NK-92 treated with Interleukin-12 subunit alpha and Interleukin-12 subunit beta, amount 100 ng/mL, for 24 hours (cell line): Measurements from ENCODE around the gene GPS1.

Source experiments
- DNase-seq: peaks from one replicate; lab custom pipeline; 2025; lab: John Stamatoyannopoulos, UW

Gene GPS1

DNA sequence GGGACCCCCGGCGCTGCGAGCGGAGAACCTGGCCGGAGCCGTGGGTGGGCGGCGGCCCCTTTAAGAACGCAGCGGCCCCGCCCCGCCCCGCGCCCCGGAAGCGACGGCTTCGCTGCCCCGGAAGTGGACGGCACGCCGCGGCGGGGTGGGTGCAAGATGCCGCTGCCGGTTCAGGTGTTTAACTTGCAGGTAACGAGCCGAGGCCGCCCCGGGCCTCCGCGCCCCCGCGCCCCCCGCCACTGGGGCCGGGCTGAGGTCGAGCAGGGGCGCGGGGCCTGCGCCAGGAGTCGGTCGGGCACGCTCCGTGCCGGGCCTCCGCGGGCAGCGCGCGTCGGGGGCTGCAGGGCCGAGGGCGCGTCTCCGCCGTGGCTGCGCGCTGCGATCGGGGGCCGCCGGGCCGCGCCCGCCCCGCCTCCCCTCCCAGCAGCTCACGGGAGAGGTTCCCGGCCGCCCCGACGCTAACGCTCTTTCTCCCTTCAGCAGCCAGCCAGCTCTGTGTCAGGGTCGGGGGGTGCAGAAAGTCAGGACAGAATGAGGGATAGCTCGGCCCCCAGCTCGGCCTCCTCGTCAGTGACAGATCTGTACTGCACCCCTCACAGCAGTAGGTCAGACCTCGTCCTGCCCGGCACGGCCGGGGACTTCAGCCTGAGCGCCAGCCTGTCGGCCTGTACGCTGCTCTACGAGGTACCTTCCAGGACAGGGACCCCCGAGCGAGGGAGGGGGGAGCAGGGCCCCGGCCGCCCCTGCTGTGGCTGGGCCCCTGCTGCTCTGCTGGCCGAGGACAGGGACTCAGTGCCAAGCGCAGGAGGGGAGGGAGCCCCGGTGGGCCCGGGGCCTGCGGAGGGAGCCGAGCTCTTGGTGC, at the start of gene GPS1, which contains the start of gene RFNG:
GPS1 (plus strand) TSS at position 123 of the 862 bp plus-strand sequence; CDS start at position 157, 34 bp downstream.
RFNG (minus strand) TSS at position 36 of the 862 bp plus-strand sequence. CDS start 45 bp downstream, outside the sequence.
- peak; percentile 48 for DNase-seq

- no peak for DNase-seq
Observed at GRCh38 chr17:82003411-82004381, 48.0 kb upstream of the GPS1 start.

DNA sequence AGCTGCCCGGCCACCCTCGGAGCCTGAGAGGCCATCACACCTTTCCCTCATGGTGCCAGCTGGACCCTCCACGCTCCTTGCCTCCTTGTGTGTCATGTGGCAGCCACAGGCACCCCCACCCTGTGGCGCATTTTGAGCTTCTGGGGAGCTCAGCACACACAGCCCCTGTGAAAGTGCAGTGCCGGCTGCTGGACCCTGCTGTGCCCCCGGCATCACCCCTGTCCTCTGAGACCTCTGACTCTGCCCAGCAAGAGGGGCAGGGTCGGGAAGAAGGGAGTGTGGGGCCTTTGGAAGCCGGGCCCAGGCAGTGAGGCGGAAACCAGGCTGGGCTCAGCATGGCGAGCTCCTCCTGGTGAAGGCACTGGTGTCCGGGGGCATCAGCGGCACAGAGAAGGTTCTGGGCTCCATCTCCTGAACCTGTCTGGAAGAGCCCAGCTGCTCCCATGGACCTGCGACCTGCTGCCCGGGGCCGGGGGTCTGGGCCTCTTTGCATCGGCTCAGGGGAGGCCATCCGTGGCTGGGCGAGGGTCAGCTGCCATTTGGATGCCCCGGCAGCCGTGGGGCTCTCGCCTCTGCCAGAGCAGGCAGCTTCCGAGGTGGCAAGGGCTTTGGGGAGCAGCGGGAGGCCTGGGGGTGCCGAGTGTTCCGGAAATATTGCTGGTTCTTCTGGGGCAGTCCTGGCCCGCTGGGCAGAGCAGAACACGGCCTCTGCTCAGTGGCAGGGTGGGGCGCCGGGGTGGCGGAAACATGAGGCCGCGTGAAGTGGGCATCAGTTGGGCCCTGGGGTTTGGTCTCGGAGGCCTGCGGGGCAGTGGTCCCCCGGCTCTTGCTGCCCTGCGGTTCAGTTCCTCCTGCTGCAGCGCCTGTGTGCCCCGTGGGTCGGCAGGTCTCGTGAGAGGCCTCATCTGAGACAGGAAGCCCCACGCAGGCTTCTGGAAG, 46.9 kb upstream of the GPS1 start:
- DNase-seq: no peak

GRCh38 chr17:82005701-82006348, 45.9 kb upstream of the GPS1 start:
- no peak for DNase-seq

DNA sequence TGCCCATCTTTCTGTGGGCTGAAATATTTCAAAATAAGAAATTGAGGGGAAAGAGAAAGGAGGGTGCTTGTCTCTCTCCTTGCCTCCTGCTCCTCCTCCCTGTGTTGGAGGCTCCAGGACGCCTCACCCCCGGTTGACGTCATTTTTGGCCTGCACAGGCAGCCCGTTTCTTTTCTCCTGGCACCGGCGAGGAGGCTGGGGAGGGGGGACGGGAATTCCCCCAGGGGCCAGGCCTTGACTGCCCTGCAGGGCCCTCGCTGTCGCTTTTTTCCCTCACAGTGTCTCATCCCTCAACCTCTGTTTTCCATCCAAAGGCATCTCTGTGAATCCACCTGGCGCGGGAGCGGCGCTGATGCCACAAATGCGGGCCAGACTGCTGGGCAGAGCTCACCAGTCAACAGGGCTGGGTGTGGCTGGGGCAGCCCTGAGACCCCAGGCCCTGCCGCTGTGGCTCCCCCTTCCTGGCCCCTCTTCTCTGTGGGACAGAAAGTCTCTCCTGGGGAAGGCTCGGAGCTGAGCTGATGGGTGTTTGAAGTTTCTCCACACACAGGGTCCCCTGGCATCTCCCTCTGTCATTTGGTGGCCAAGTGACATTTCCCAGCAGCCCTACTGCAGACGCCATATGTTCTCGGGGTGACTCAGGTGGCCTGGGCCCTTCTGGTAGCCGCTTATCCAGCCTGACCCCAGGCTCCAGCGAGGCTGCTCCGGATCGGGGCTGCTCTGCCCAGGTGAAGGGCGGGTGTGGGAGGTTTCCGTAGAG, 45.0 kb upstream of the GPS1 start:
- DNase-seq: no peak

DNA sequence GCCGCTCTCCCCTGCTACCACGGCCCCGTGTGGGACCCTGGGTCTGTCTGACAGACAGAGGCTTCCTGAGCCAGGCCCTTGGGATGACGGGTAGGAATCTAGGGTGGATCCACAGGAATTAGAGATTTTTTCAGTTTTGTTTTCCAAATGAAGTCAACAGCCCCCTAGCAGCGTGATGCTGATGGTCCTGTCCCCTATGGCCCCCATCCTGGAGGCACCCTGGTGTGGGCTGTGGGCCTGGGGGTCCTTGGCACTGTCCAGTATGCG, 44.5 kb upstream of the GPS1 start:
- no peak for DNase-seq

- no peak for DNase-seq
Observed at GRCh38 chr17:82007495-82008257, 44.0 kb upstream of the GPS1 start.

GRCh38 chr17:82008258-82008940, 43.3 kb upstream of the GPS1 start:
- DNase-seq: no peak

- DNase-seq: no peak
Observed at GRCh38 chr17:82008941-82009405, 42.7 kb upstream of the GPS1 start.

- DNase-seq: no peak
Observed at GRCh38 chr17:82009413-82009812, 42.3 kb upstream of the GPS1 start.

DNA sequence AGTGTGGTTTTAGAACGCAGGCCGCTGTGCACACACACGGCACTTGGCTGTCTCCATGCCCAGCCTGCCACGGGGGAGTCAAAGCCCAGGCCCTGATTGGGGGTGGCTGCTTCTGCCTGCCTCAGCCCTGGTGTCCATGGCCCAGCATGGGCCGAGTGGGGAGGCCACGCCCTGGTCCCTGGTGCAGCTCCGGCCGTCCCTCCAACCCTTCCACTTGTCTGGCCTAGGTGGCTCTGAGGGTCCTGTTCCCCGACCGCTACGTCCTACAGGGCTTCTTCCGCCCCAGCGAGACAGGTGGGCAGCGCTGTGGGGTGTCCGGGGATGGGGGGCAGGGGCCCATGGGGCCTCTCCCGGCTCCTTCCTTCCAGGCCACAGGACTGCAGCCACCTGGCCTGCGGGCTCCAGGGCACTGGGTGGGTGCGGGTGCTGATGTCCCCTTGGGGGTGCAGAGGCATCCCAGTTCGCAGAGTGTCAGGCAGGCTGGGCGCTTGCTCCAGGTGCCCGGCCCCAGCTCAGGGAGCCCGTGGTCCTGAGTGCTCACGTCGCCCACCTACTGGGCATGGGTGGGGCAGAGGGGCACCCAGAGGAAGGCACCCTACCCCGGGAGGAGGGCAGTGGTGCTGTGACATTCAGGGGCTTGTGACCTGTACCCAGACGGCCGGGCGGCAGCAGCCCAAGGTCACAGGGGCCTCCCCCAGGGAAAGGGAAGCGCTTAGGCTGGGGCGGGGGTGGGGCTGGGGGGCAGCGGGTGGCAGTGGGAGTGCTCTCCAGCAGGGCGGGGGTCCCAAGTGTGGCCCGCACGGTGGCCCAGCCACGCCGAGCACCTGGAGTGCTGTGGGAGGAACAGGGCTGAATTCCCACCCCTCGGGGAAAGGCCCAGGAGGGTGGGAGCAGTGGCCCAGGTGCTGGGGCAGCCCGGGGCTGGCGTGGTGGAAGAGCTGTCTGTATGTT, 40.8 kb upstream of the GPS1 start:
- no peak for DNase-seq

GRCh38 chr17:82011617-82012187, 40.0 kb upstream of the GPS1 start:
- no peak for DNase-seq

DNA sequence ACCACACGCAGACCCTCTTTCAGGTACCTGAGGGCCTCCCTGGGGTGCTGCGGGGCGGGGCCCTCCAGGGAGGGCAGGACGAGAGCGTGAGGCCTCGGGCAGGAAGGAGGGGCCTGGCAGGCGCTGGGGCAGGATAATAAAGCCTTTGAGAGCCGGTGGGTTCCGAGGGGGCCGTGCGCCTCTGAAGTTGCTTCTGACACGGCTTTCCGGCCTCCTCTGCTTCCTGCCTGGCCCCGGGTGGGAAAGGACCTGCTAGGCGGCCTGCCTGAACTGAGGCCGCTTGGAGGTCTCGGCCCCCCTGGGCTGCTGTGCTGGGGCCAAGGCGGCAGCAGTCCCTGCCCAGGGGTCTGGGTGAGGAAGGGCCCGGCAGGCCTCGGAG, 39.4 kb upstream of the GPS1 start:
- no peak for DNase-seq

DNA sequence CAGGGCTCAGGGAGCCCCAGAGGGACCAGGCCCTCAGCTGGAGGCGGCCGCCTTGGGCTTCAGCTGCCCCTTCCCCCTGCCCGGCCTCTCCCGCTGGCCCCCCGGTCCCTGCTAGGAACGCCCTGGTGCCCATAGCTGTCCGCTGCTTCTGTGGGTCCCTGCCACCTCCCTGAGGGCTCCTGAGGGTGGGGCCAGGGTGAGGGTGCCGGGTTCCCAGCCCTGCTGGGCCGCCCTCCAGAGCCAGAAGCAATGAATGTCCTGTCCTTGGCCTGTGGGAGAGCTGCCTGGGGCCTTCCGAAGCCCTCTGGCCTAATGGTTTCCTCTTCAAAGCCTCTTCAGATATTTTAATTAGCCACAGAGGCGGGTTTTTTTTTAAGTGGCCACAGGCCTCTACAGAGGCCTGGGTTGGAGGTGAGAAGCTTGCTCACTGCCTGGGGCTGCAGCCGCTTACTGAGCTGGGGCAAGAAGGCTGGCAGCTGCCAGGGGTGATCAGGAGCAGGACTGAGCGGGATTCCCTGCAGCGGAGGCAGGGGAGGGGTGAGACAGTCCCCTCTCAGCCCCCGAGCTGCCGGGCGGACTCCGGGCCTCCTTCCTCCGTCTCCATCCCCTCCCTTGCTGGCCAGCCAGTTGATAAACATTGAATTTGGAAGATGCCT, 38.9 kb upstream of the GPS1 start:
- no peak for DNase-seq

DNA sequence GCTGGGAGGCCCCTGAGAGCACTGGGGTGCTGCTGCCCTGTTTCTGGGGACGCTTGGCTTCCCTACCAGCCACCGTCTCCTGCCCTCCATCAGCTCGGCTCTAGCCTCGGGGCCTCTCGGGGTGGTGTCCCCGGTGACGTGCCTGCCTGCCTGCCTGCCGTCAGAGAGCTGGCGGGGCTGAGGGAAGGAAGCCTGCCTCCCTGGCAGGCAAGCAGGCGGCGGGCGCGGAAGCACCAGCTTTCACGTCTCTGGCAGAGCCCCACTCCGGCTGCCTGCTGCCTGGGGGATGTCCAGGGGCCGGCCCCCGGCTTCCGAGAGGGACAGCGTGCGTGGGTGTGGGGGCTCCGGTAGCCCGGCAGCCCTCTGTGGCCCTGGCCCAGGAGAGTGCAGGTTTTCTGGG, 38.4 kb upstream of the GPS1 start:
- DNase-seq: no peak

- no peak for DNase-seq
Observed at GRCh38 chr17:82013772-82014321, 37.9 kb upstream of the GPS1 start.

GRCh38 chr17:82014432-82014831, 37.3 kb upstream of the GPS1 start:
- DNase-seq: no peak
